ENCODE data around the gene LENEP. TPM values are rescaled to one million over a fixed set of nuclear protein-coding genes. Genes with fewer than 3 reads are reported as not detected.

The LENEP gene
- total and polyA plus RNA-seq, 2 of the 8 experiments (the other 6 are each of a cell fraction or from before 2014, with no cell fraction given), result 1.3 TPM; not detected in 1

DNA sequence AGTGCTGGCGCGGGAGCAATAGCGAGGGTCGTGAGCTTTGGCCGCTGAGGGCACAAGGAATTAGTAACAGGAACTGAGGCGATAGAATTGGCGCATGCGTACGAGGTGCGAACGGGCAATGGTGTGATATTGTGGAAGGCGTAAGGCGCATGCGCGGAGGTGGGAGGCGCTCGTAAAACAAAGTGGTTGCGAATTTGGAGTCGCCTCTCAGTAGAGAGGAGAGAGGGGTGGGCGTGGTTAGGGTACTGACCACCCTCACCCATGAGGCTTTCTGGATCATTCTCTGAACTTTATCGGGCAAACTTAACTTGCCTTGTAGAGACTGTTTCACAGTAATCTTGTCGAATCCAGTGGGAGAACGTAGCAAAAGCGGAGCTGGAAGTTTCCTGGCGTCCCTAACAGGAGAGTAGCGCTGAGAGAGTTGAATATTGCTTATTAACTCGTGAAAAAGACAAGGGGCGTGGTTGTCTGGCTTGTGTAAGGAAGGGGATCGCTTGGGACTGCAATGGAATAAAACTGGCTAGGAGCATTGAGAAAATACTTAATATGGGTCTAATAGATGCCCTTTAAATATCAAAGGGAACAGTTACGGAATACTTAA lies 18.5 kb upstream of the LENEP start:
- Histone ChIP-seq H3K4ac (replicated peaks; ENCODE audit: insufficient read length, low read depth, low read length) (no peak overlapping the region), H3K56ac (replicated peaks; ENCODE audit: insufficient read length, low read depth, low read length) (peak overlapping the region; percentile 43), H3K4me1 (replicated peaks in 1 of 4; ENCODE audit: control insufficient read depth in 3 of 4, insufficient read depth in 4 of 4, low read length in 3 of 4) (peaks cover 3 to 13% (median 11%) of the 10 kb centered on the region in 4 experiments; a peak in 6 of 7 replicates), H4K5ac (ENCODE audit: insufficient read length, low read depth, low read length) (peak overlapping the region; percentile 94), H3K4me3 (ENCODE audit: extremely low read depth in 1 of 4, insufficient read depth in 2 of 4, low read depth in 3 of 4, low read length in 4 of 4) (peak overlapping the region; percentile 87 to 99 (median 96)), H4K20me1 (replicated peaks in 1 of 2; ENCODE audit: control insufficient read depth in 1 of 2, insufficient read depth in 2 of 2, low read length in 2 of 2) (peaks cover 2 to 8% of the 10 kb centered on the region in 2 experiments), H3K23me2 (ENCODE audit: low read depth, low read length) (peaks cover 21% of the 10 kb centered on the region), H4K8ac (ENCODE audit: extremely low read depth, insufficient read depth, low read length) (peak overlapping the region; percentile 85; the same call in 1 of the 2 replicates), H2BK20ac (ENCODE audit: low read length) (no peak overlapping the region; the same call in 1 of the 2 replicates), H2BK120ac (replicated peaks; ENCODE audit: low read depth, low read length) (peak overlapping the region; percentile 25), H2BK15ac (ENCODE audit: low read length) (peak overlapping the region; percentile 8; the same call in 1 of the 2 replicates), H3K14ac (ENCODE audit: insufficient read length) (peak overlapping the region; percentile 84), H2BK12ac (ENCODE audit: low read depth, low read length) (peak overlapping the region; percentile 93), H2AFZ (ENCODE audit: low read length) (no peak overlapping the region), H3K27ac (ENCODE audit: low read depth, low read length) (peak overlapping the region; percentile 85), H3K23ac (ENCODE audit: insufficient read length) (no peak overlapping the region), H3K79me1 (ENCODE audit: low read depth, low read length) (no peaks in the 10 kb centered on the region; the same call in 1 of the 2 replicates), H3K9ac (replicated peaks in 1 of 4; ENCODE audit: extremely low read depth in 1 of 4, low read depth in 3 of 4, low read length in 3 of 4) (peak overlapping the region; percentile 70 to 98 (median 86)), H3K9me3 (ENCODE audit: insufficient read depth in 2 of 2, low read depth in 1 of 2, low read length in 1 of 2) (no peaks in the 10 kb centered on the region), H2BK5ac (ENCODE audit: low read depth, low read length) (peak overlapping the region; percentile 94), H3K27me3 (replicated peaks in 1 of 4; ENCODE audit: control insufficient read depth in 3 of 4, extremely low read depth in 1 of 4, insufficient read depth in 3 of 4, low read length in 3 of 4) (no peaks in the 10 kb centered on the region), H3K4me2 (ENCODE audit: insufficient read depth in 1 of 2, low read depth in 2 of 2, low read length in 2 of 2) (peak overlapping the region; percentile 78 to 94), H3K36me3 (ENCODE audit: control insufficient read depth in 2 of 4, insufficient read depth in 4 of 4, low read length in 3 of 4) (peaks cover 9 to 18% (median 15%) of the 10 kb centered on the region in 4 experiments), H3K79me2 (ENCODE audit: control insufficient read depth in 1 of 2, insufficient read depth in 2 of 2, low read length in 2 of 2) (peaks cover 22 to 52% of the 10 kb centered on the region in 2 experiments), H2AK5ac (ENCODE audit: low read depth, low read length) (peak overlapping the region; percentile 56), H3K18ac (ENCODE audit: extremely low read depth, low read length) (peak overlapping the region; percentile 88), H4K91ac (replicated peaks; ENCODE audit: insufficient read length, low read length) (peak overlapping the region; percentile 84)
- ChIA-PET POLR2A (ENCODE audit: partially characterized antibody) (interaction anchor here (1.0 to 42.8 kb wide), 6 partner anchors 7 to 73 kb away, joined by 3 to 702 read pairs (median 142); partner anchors contain the start of genes FLAD1, LENEP, PBXIP1 and PYGO2), CTCF (ENCODE audit: partially characterized antibody) (interaction anchor here (1.0 to 20.6 kb wide), 3 partner anchors 21 to 95 kb away, joined by 3 to 334 read pairs (median 3); partner anchors contain the start of gene LENEP)
- 1% methylated on average over 30 of the region's 30 CpGs; no CpG with 5 or more reads in 1 of the 2 experiments for WGBS, 2 experiments (ENCODE audit: extremely low coverage in 1 of 2, insufficient coverage in 1 of 2, insufficient read length in 1 of 2, insufficient replicate concordance in 2 of 2, low coverage in 1 of 2, low lambda C conversion rate in 2 of 2, missing lambda C conversion rate in 1 of 2)
- FAIRE-seq (peak; percentile 36), DNase-seq (ENCODE audit: low read depth in 1 of 2, low spot score in 2 of 2) (peak; percentile 91 to 94)
- TF ChIP-seq CREB1 (IDR thresholded peaks at IDR 0.05) (no peak), TBP (IDR thresholded peaks at IDR 0.05; ENCODE audit: low read depth, low read length) (peak; percentile 57; the same call in 1 of the 2 replicates), HDAC2 (IDR thresholded peaks at IDR 0.05; ENCODE audit: borderline replicate concordance in 1 of 2, low read depth in 2 of 2, low read length in 2 of 2) (peak in 1 of 2 experiments; percentile 62; a peak in 1 of 4 replicates), EGR1 (IDR thresholded peaks at IDR 0.05; ENCODE audit: borderline replicate concordance, low read depth, low read length) (no peak), SP4 (IDR thresholded peaks at IDR 0.05; ENCODE audit: low read length) (peak; percentile 77; the same call in 1 of the 2 replicates), TAF7 (optimal IDR thresholded peaks at IDR 0.05; ENCODE audit: borderline replicate concordance, low read depth, low read length) (peak; percentile 8), SIN3A (conservative IDR thresholded peaks at IDR 0.05 in 1 of 2, IDR thresholded peaks at IDR 0.05 in 1 of 2; ENCODE audit: low read depth in 1 of 2, low read length in 2 of 2) (peak; percentile 17 to 43; a peak in 1 of 4 replicates), KDM4A (IDR thresholded peaks at IDR 0.05; ENCODE audit: low read depth, low read length, severe bottlenecking) (no peak)
- TF ChIP-seq, protein P1, sequence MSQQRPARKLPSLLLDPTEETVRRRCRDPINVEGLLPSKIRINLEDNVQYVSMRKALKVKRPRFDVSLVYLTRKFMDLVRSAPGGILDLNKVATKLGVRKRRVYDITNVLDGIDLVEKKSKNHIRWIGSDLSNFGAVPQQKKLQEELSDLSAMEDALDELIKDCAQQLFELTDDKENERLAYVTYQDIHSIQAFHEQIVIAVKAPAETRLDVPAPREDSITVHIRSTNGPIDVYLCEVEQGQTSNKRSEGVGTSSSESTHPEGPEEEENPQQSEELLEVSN (IDR thresholded peaks at IDR 0.05), result peak; percentile 69
- TF ChIP-seq, protein P2, sequence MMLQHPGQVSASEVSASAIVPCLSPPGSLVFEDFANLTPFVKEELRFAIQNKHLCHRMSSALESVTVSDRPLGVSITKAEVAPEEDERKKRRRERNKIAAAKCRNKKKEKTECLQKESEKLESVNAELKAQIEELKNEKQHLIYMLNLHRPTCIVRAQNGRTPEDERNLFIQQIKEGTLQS (IDR thresholded peaks at IDR 0.05; ENCODE audit: insufficient read depth, low read depth, low read length), result no peak
